SK-N-SH (cell line): ENCODE data around the gene MAD1L1. TPM values are rescaled to one million over a fixed set of nuclear protein-coding genes. Genes with fewer than 3 reads are reported as not detected.

Experiments used
- CTCF ChIA-PET: fragments of 300-600, 350-600 bp; formaldehyde crosslinking; extraction: SDS; loops from one replicate; lab custom pipeline; 2021; lab: Yijun Ruan, JAX
- POLR2A ChIA-PET: fragments of 350-600 bp; sonication (Branson Sonifier 250); formaldehyde crosslinking; extraction: SDS; loops from one replicate; lab custom pipeline; 2020; ENCODE audit warnings: antibody characterized with exemption, inconsistent platforms; lab: Yijun Ruan, JAX
- DNase-seq: peaks from one replicate; pipeline ENCODE4 v3.0.0; 2012
- H2AFZ ChIP-seq: fragments of 200-600 bp; sonication (generic); 2 replicates; pipeline ENCODE4 v1.8.1; 2016; ENCODE audit warnings: antibody characterized with exemption, mild to moderate bottlenecking, low read depth
- H3F3A ChIP-seq: fragments of 200-600 bp; sonication (generic); replicated peaks from 2 replicates; pipeline ENCODE3; 2016; ENCODE audit warnings: antibody characterized with exemption, mild to moderate bottlenecking; ENCODE audit not compliant: insufficient read depth
- H3K27ac ChIP-seq, 2 experiments: fragments of 200-500 bp in 1 of 2; fragments of 200-600 bp in 1 of 2; sonication (Bioruptor generic) in 1 of 2; sonication (generic), shearing (Covaris generic) in 1 of 2; 2 replicates each; pipeline versions ENCODE4 v1.5.1 to v1.6.1; 2014 to 2016; ENCODE audit warnings: low read depth in 2 of 2, inconsistent platforms in 1 of 2, low read length in 1 of 2, mild to moderate bottlenecking in 1 of 2, mixed read lengths in 1 of 2
- H3K27me3 ChIP-seq: fragments of 200-600 bp; sonication (generic), shearing (Covaris generic); 2 replicates; pipeline ENCODE4 v1.6.1; 2016; ENCODE audit warnings: mixed run types; ENCODE audit not compliant: insufficient read depth
- H3K36me3 ChIP-seq, 2 experiments: fragments of 200-500 bp in 1 of 2; fragments of 200-600 bp in 1 of 2; sonication (Bioruptor generic) in 1 of 2; sonication (generic) in 1 of 2; replicated peaks in 1 of 2; 2 replicates each; pipeline versions ENCODE3 to v1.5.1; 2014 to 2016; ENCODE audit warnings: low read length in 1 of 2, mild to moderate bottlenecking in 1 of 2; ENCODE audit not compliant: insufficient read depth in 2 of 2, control insufficient read depth in 1 of 2
- H3K4me1 ChIP-seq, 2 experiments: fragments of 200-500 bp in 1 of 2; fragments of 200-600 bp in 1 of 2; sonication (Bioruptor generic) in 1 of 2; sonication (generic), shearing (Covaris generic) in 1 of 2; 2 replicates each; pipeline versions ENCODE4 v1.5.1 to v1.6.1; 2014 to 2016; ENCODE audit warnings: low read depth in 1 of 2, low read length in 1 of 2, mixed run types in 1 of 2; ENCODE audit not compliant: insufficient read depth in 2 of 2, control insufficient read depth in 1 of 2
- H3K4me2 ChIP-seq: fragments of 200-600 bp; sonication (generic), shearing (Covaris generic); 2 replicates; pipeline ENCODE4 v1.6.1; 2017; ENCODE audit warnings: mixed run types
- H3K4me3 ChIP-seq, 2 experiments: fragments of 200-500 bp in 1 of 2; fragments of 200-600 bp in 1 of 2; sonication (Bioruptor generic) in 1 of 2; sonication (generic), shearing (Covaris generic) in 1 of 2; 2 replicates each; pipeline versions ENCODE4 v1.5.1 to v1.8.1; 2014 to 2016; ENCODE audit warnings: low read depth in 2 of 2, inconsistent platforms in 1 of 2, low read length in 1 of 2, mild to moderate bottlenecking in 1 of 2, mixed read lengths in 1 of 2, moderate library complexity in 1 of 2
- H3K79me2 ChIP-seq: fragments of 200-600 bp; sonication (generic); 2 replicates; pipeline ENCODE4 v1.8.1; 2017; ENCODE audit warnings: mild to moderate bottlenecking; ENCODE audit not compliant: insufficient read depth
- H3K9ac ChIP-seq: fragments of 200-600 bp; sonication (generic); 2 replicates; pipeline ENCODE4 v1.6.1; 2017; ENCODE audit warnings: mixed run types
- H3K9me2 ChIP-seq: fragments of 200-600 bp; sonication (generic); 2 replicates; pipeline ENCODE4 v1.6.1; 2017; ENCODE audit warnings: mixed run types
- H3K9me3 ChIP-seq: fragments of 200-600 bp; sonication (generic); 2 replicates; pipeline ENCODE4 v1.6.1; 2017; ENCODE audit warnings: mixed run types, mild to moderate bottlenecking, moderate library complexity
- H4K20me1 ChIP-seq: fragments of 200-600 bp; sonication (generic); 2 replicates; pipeline ENCODE4 v1.6.1; 2017; ENCODE audit warnings: mild to moderate bottlenecking, mixed run types; ENCODE audit not compliant: insufficient read depth
- ELF1 ChIP-seq: IDR thresholded peaks from 2 replicates; pipeline ENCODE4 v1.4.0; 2012
- FOSL2 ChIP-seq: IDR thresholded peaks from 2 replicates; pipeline ENCODE4 v1.4.0; 2012; ENCODE audit warnings: low read depth, mild to moderate bottlenecking, moderate library complexity, borderline replicate concordance
- GATA2 ChIP-seq: sonication (generic); formaldehyde crosslinking; IDR thresholded peaks from 2 replicates; pipeline ENCODE4 v1.5.0; 2020; ENCODE audit warnings: mild to moderate bottlenecking, missing genetic modification reagents
- JUND ChIP-seq: IDR thresholded peaks from 2 replicates; pipeline ENCODE4 v1.4.0; 2012
- MEF2A ChIP-seq: IDR thresholded peaks from 2 replicates; pipeline ENCODE4 v1.4.0; 2012; ENCODE audit warnings: low read depth, borderline replicate concordance
- NFIC ChIP-seq: IDR thresholded peaks from 2 replicates; pipeline ENCODE4 v1.4.0; 2012; ENCODE audit warnings: borderline replicate concordance
- NRF1 ChIP-seq: IDR thresholded peaks from 2 replicates; pipeline ENCODE4 v1.6.1; 2012; ENCODE audit warnings: low read depth, mild to moderate bottlenecking, low read length
- POLR2AphosphoS5 ChIP-seq: IDR thresholded peaks from 2 replicates; pipeline ENCODE4 v1.6.1; 2012; ENCODE audit warnings: low read depth, low read length
- RXRA ChIP-seq: IDR thresholded peaks from 2 replicates; pipeline ENCODE4 v1.4.0; 2012; ENCODE audit warnings: low read depth, mild to moderate bottlenecking, borderline replicate concordance
- TAF1 ChIP-seq: IDR thresholded peaks from 2 replicates; pipeline ENCODE4 v1.6.1; 2012; ENCODE audit warnings: low read depth, mild to moderate bottlenecking, low read length, moderate library complexity, borderline replicate concordance
- TEAD4 ChIP-seq: IDR thresholded peaks from 2 replicates; pipeline ENCODE4 v1.4.0; 2012; ENCODE audit warnings: mild to moderate bottlenecking, borderline replicate concordance; ENCODE audit not compliant: insufficient read depth
- WGBS: methylation state at CpG from one replicate; pipeline ENCODE4 v1.1.6; 2017; ENCODE audit warnings: low lambda C conversion rate; 5-methylcytosine and 5-hydroxymethylcytosine counted together
- polyA plus RNA-seq, 3 experiments: library from polyadenylated mRNA; depleted of rRNA; stranded (reverse); fragments of >200 nt; gene quantifications; 2 replicates each; pipeline ENCODE4 v1.2.3, GENCODE V29; 2012
- TF ChIP-seq, protein P1 (sequence below): IDR thresholded peaks from 2 replicates; pipeline ENCODE4 v1.4.0; 2012; ENCODE audit warnings: low read depth, borderline replicate concordance
- TF ChIP-seq, protein P2 (sequence below): IDR thresholded peaks from 2 replicates; pipeline ENCODE4; 2012
- TF ChIP-seq, protein P3 (sequence below): IDR thresholded peaks from 2 replicates; pipeline ENCODE4 v1.4.0; 2012; ENCODE audit warnings: low read depth
- TF ChIP-seq, protein P4 (sequence below): IDR thresholded peaks from 2 replicates; pipeline ENCODE4 v1.4.0; 2012; ENCODE audit warnings: low read depth, borderline replicate concordance

Gene MAD1L1
- polyA plus RNA-seq, 1 of the 3 experiments (the other 2 are of a cell fraction), result 46.2 TPM

DNA sequence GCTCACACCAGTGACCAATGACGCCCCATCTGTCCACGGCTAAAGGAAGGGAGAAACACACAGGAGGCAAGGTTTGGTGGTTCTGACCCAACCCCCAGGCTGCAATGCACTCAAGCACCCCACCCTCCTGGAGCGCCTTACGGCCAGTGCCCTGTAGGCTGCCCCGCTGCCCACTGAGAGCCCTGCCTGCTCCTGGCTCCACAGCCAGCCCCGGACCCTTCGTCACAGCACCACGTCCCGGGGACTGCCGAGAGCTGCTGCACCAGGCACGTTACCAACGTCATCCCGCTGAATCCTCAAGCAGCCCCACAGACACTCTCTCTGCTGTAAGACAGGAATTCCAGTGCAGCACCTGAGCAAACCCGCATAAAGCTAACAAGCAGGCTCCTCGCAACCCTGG is 87.8 kb downstream of the MAD1L1 start:
- H3K36me3 ChIP-seq, result peaks cover 0 to 43% of the 10 kb centered on the region in 2 experiments
- TF ChIP-seq, protein P1, sequence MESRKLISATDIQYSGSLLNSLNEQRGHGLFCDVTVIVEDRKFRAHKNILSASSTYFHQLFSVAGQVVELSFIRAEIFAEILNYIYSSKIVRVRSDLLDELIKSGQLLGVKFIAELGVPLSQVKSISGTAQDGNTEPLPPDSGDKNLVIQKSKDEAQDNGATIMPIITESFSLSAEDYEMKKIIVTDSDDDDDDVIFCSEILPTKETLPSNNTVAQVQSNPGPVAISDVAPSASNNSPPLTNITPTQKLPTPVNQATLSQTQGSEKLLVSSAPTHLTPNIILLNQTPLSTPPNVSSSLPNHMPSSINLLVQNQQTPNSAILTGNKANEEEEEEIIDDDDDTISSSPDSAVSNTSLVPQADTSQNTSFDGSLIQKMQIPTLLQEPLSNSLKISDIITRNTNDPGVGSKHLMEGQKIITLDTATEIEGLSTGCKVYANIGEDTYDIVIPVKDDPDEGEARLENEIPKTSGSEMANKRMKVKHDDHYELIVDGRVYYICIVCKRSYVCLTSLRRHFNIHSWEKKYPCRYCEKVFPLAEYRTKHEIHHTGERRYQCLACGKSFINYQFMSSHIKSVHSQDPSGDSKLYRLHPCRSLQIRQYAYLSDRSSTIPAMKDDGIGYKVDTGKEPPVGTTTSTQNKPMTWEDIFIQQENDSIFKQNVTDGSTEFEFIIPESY, result no peak
- no peak for TF ChIP-seq TAF1
- TF ChIP-seq, protein P2, sequence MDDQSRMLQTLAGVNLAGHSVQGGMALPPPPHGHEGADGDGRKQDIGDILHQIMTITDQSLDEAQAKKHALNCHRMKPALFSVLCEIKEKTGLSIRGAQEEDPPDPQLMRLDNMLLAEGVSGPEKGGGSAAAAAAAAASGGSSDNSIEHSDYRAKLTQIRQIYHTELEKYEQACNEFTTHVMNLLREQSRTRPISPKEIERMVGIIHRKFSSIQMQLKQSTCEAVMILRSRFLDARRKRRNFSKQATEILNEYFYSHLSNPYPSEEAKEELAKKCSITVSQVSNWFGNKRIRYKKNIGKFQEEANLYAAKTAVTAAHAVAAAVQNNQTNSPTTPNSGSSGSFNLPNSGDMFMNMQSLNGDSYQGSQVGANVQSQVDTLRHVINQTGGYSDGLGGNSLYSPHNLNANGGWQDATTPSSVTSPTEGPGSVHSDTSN, result no peak
- no peak for TF ChIP-seq ELF1
- TF ChIP-seq POLR2AphosphoS5, result no peak
- TF ChIP-seq GATA2 (CRISPR knock-in tag), result no peak
- no peak for TF ChIP-seq MEF2A
- no peak for TF ChIP-seq JUND
- TF ChIP-seq RXRA, result no peak
- no peak for TF ChIP-seq FOSL2
- no peak for TF ChIP-seq NFIC
- TF ChIP-seq NRF1, result no peak
- TF ChIP-seq, protein P3, sequence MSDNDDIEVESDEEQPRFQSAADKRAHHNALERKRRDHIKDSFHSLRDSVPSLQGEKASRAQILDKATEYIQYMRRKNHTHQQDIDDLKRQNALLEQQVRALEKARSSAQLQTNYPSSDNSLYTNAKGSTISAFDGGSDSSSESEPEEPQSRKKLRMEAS, result no peak
- no peak for TF ChIP-seq TEAD4
- TF ChIP-seq, protein P4, sequence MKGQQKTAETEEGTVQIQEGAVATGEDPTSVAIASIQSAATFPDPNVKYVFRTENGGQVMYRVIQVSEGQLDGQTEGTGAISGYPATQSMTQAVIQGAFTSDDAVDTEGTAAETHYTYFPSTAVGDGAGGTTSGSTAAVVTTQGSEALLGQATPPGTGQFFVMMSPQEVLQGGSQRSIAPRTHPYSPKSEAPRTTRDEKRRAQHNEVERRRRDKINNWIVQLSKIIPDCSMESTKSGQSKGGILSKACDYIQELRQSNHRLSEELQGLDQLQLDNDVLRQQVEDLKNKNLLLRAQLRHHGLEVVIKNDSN, result no peak
- peaks cover 0 to 42% of the 10 kb centered on the region in 2 experiments; a peak in 1 of 4 replicates for H3K4me1 ChIP-seq
- no peak overlapping the region for H3K4me2 ChIP-seq
- no peaks in the 10 kb centered on the region for H3K27me3 ChIP-seq
- POLR2A ChIA-PET, result interaction anchor here (0.6 kb wide), 2 partner anchors 10 to 190 kb away, joined by 3 read pairs; no protein-coding TSS in a partner anchor
- no peaks in the 10 kb centered on the region for H3K9me2 ChIP-seq
- no peaks in the 10 kb centered on the region for H4K20me1 ChIP-seq
- no peaks in the 10 kb centered on the region for H3K9me3 ChIP-seq
- WGBS, result 96% methylated on average over 13 of the region's 15 CpGs
- no peak overlapping the region for H2AFZ ChIP-seq
- H3K4me3 ChIP-seq, result no peak overlapping the region
- H3F3A ChIP-seq, result no peaks in the 10 kb centered on the region
- no peak for DNase-seq
- no peak overlapping the region; a peak in 1 of 4 replicates for H3K27ac ChIP-seq
- CTCF ChIA-PET, result interaction anchor here (1.2 to 1.3 kb wide), 2 partner anchors 19 to 324 kb away, joined by 3 to 4 read pairs; no protein-coding TSS in a partner anchor
- no peak overlapping the region for H3K9ac ChIP-seq
- peaks cover 3% of the 10 kb centered on the region; the same call in 1 of the 2 replicates for H3K79me2 ChIP-seq
